ENCODE data around the gene HIPK2.

Gene HIPK2

DNA sequence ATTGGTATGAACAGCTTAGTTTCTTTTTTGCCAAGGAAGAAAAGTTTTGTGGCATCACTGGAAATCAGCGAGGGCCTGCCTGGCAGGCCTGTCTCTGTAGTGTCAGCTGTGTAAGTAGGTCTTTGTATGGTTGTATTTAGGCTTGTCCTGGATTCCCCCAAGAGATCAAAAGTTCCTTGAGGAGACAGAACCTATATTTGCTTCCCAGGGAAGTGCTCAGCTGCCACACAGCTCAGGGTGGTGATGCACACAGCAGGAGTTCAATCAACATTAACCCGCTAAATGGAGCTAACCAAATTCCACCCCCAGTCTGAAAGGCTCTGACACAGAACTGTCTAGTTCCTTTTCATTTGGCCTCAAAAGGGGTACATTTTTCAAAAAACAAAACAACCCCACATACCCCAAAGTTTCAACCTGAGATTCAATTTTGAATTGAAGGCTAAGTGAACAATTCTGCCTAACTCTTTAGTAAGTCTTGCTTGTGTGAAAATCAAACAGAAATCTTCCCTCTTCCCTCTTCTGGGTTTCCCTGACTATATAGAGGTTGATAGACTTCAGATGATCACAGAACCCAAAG is 129.9 kb downstream of the HIPK2 start:
- Histone ChIP-seq H3K4me2 (ENCODE audit: low read length) (no peak overlapping the region), H3K27ac (peak overlapping the region; percentile 68), H3K9ac (no peak overlapping the region), H2AFZ (no peak overlapping the region), H3K4me1 (peaks cover 5% of the 10 kb centered on the region), H3K9me3 (ENCODE audit: control insufficient read depth, low read length) (no peaks in the 10 kb centered on the region), H3K36me3 (ENCODE audit: control insufficient read depth, insufficient read depth, low read length) (no peaks in the 10 kb centered on the region), H3K27me3 (ENCODE audit: control insufficient read depth, insufficient read depth, low read length) (no peaks in the 10 kb centered on the region), H3K4me3 (ENCODE audit: low read depth, low read length) (no peak overlapping the region), H3K79me2 (peaks cover 8% of the 10 kb centered on the region)
- TF ChIP-seq, protein P1, sequence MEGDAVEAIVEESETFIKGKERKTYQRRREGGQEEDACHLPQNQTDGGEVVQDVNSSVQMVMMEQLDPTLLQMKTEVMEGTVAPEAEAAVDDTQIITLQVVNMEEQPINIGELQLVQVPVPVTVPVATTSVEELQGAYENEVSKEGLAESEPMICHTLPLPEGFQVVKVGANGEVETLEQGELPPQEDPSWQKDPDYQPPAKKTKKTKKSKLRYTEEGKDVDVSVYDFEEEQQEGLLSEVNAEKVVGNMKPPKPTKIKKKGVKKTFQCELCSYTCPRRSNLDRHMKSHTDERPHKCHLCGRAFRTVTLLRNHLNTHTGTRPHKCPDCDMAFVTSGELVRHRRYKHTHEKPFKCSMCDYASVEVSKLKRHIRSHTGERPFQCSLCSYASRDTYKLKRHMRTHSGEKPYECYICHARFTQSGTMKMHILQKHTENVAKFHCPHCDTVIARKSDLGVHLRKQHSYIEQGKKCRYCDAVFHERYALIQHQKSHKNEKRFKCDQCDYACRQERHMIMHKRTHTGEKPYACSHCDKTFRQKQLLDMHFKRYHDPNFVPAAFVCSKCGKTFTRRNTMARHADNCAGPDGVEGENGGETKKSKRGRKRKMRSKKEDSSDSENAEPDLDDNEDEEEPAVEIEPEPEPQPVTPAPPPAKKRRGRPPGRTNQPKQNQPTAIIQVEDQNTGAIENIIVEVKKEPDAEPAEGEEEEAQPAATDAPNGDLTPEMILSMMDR (IDR thresholded peaks at IDR 0.05), result no peak

DNA sequence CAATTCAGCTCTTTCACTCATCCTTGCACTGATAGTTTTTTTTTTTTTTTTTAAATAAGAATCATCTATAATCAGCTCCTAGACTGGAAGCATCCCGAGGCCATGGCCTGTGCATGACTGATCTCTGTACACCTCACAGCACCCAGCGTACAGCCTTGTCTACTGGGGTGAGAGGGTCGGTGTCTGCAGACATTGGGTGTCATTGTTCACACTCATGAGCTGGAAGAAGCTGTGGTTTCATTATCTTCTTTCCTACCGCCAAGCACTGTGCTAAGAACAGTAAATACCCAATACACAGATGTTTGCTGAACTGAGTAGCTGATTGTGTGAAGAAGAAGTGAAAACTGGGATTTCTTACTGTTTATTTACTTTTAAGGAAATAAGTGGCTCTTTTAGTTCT is 130.7 kb downstream of the HIPK2 start:
- Histone ChIP-seq H3K9ac (no peak overlapping the region), H3K36me3 (ENCODE audit: control insufficient read depth, insufficient read depth, low read length) (no peaks in the 10 kb centered on the region), H3K4me1 (peaks cover 2% of the 10 kb centered on the region), H3K79me2 (peaks cover 11% of the 10 kb centered on the region), H3K4me3 (ENCODE audit: low read depth, low read length) (no peak overlapping the region), H3K9me3 (ENCODE audit: control insufficient read depth, low read length) (no peaks in the 10 kb centered on the region), H3K27ac (no peak overlapping the region), H2AFZ (no peak overlapping the region), H3K27me3 (ENCODE audit: control insufficient read depth, insufficient read depth, low read length) (no peaks in the 10 kb centered on the region), H3K4me2 (ENCODE audit: low read length) (no peak overlapping the region)
- TF ChIP-seq, protein P1 (IDR thresholded peaks at IDR 0.05), result no peak

DNA sequence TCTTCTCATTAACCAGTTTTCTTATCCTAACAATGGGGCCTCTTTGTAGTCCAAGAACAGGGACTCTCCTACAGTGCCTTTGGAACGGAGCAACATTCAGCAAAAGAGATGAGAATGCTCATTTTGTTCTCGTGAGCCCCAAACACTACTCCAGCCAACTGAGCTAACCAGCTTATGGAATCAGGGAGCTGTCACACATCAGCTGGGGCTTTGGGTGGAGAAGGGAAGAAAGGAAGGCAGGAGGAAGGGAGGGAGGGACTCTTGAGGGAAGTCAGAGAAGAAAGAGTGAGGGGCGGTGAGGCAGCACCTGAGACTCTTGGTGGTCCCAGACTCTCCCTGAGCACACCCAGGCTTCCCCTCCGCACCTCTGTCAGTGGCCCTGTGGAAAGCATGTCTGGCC is 131.2 kb downstream of the HIPK2 start:
- H3K27ac ChIP-seq, result no peak overlapping the region

DNA sequence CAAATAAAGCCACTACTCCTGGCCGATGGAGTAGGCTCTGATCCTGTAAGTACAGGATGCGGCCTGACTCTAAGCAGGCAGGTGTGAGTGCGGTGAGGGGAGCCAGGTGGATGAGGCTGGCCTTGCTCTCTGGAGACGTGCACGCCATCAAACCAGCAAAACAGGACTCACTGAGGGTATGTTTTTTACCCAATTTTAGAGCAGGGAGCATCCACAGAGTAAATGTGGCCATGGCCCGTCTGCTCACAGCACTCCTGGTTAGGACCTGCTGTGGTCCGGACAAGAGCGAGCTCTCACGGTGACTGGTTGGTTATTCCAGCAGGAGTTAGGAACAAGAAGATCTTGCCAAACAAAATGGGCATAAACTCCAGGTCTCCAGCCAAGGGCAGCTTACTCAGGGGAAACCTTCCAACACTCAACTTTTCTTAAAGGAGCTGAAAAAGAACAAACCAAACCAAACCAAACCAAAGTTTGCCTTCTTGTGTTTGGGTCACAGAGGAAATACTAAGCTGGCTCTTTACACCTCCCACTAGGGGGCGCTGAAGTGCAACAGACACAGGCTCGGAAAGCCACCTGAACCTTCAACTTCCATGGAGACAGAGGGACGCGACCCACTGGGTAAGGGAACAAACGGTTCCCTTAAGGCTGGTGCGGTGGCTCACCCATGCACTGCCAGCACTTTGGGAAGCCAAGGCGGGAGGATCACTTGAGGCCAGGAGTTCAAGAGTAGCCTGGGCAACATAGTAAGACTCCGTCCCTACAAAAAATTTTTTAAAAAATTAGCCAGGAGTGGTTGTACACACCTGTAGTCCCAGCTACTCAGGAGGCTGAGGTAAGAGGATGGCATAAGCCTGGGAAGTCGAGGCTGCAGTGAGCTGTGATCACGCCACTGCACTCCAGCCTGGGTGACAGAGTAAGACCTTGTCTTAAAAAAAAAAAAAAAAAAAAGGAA is 131.9 kb downstream of the HIPK2 start:
- TF ChIP-seq, protein P1 (IDR thresholded peaks at IDR 0.05), result peak; percentile 94
- no peak overlapping the region for H3K9ac ChIP-seq
- no peaks in the 10 kb centered on the region for H3K9me3 ChIP-seq (ENCODE audit: control insufficient read depth, low read length)
- no peak overlapping the region for H3K4me2 ChIP-seq (ENCODE audit: low read length)
- no peak overlapping the region for H2AFZ ChIP-seq
- no peak overlapping the region for H3K27ac ChIP-seq
- no peaks in the 10 kb centered on the region for H3K27me3 ChIP-seq (ENCODE audit: control insufficient read depth, insufficient read depth, low read length)
- H3K79me2 ChIP-seq, result peaks cover 21% of the 10 kb centered on the region
- no peak overlapping the region for H3K4me3 ChIP-seq (ENCODE audit: low read depth, low read length)
- H3K36me3 ChIP-seq (ENCODE audit: control insufficient read depth, insufficient read depth, low read length), result no peaks in the 10 kb centered on the region
- no peaks in the 10 kb centered on the region for H3K4me1 ChIP-seq

More for the DNA sequence above, 131.2 kb downstream of the HIPK2 start:
- Histone ChIP-seq H3K4me3 (ENCODE audit: low read depth, low read length) (no peak overlapping the region), H3K9ac (no peak overlapping the region), H3K27me3 (ENCODE audit: control insufficient read depth, insufficient read depth, low read length) (no peaks in the 10 kb centered on the region), H3K4me1 (no peaks in the 10 kb centered on the region), H2AFZ (no peak overlapping the region), H3K9me3 (ENCODE audit: control insufficient read depth, low read length) (no peaks in the 10 kb centered on the region), H3K4me2 (ENCODE audit: low read length) (no peak overlapping the region), H3K79me2 (peaks cover 14% of the 10 kb centered on the region), H3K36me3 (ENCODE audit: control insufficient read depth, insufficient read depth, low read length) (no peaks in the 10 kb centered on the region)
- TF ChIP-seq, protein P1 (IDR thresholded peaks at IDR 0.05), result no peak
